ENCODE data around the gene SEC16B.

Gene SEC16B

GRCh38 chr1:177979272-177979671 lies 9.4 kb upstream of the SEC16B start:
- in situ Hi-C loops (cut with MboI; ENCODE audit: low sequenced_read_pairs) = no loop called here

- in situ Hi-C loops (cut with MboI; ENCODE audit: low sequenced_read_pairs) = no loop called here
Measured at GRCh38 chr1:177978530-177978929, 8.7 kb upstream of the SEC16B start.

GRCh38 chr1:177977141-177977540 lies 7.3 kb upstream of the SEC16B start:
- in situ Hi-C loops (cut with MboI; ENCODE audit: low sequenced_read_pairs) = no loop called here

DNA sequence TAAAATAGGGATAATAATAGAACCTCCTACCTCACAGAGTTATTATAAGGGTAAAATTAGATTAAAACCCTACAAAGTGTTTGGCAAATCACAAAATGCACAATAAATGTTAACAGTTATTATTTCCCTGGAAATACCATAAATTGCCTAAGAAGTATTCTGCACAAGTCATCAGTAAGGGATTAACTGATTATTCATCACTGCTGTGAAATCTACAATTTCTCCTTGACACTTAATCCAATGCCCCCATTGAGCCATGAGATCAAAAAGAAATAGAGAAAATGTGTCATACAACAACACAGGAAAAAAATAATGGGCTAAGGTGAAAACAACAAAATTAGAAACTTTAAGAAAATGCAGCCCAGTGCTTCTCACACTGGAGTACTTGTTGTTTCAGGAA lies 6.7 kb upstream of the SEC16B start:
- in situ Hi-C loops (cut with MboI; ENCODE audit: low sequenced_read_pairs) = no loop called here

GRCh38 chr1:177975588-177976495 lies 6.0 kb upstream of the SEC16B start:
- in situ Hi-C loops (cut with MboI; ENCODE audit: low sequenced_read_pairs) = no loop called here

DNA sequence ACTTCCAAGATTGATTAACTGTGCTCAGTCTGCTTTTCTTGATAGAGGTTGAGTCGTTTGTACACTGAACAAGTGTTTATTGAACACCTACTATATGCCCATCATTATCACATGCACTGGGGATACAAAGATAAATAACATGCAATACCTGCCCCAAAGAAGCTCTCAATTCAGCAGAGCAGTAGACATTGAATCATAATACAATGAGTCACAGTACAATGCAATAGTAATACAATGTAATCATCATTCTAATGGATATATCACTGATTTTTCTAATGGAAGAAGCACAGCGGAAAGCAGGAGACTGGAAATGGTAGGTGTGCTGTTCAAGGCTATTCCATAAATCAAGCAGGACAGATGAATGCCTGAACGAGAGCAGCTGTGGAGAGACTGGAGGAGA lies 3.7 kb upstream of the SEC16B start:
- in situ Hi-C loops (cut with MboI; ENCODE audit: low sequenced_read_pairs) = no loop called here

DNA sequence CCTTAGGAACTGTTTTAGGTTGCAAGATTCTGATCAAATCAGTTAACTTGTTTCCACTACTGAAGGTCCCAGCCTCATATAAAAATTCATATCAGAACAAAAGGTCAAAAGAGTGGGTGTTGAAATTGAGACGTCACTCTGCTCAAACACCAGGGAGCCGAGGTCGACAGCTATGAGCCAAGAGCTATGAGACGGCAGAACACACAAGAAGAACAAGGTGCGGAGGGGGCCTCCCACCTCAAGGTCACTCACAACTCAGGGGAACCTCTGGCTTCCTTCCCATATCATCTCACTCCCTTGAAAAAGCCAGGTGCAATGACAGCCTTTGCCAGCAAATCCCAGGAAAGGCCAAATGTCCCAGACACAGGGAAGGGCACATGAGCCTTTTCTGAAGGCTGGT lies 749 bp downstream of the SEC16B start:
- in situ Hi-C loops (cut with MboI; ENCODE audit: low sequenced_read_pairs) = no loop called here

DNA sequence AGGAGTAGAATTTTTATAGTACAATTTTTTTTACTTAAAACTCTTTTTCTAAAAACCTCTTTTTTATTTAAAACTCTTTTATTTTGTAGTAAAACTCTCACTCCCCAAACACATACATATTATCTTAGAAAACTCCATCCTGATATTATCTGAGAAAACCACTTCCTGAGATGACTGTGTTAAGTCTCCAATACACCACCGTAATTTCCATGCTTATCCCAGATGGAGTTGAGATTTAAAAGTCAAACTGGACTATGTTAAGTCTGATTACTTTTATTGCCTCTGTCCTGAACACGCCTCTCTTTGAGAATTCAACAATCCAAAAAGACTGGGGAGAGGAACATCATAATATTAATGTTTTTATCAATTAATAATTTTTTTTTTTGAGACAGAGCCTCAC lies 3.7 kb downstream of the SEC16B start:
- in situ Hi-C loops (cut with MboI; ENCODE audit: low sequenced_read_pairs) = no loop called here

- in situ Hi-C loops (cut with MboI; ENCODE audit: low sequenced_read_pairs) = no loop called here
Measured at GRCh38 chr1:177965293-177965692, 4.6 kb downstream of the SEC16B start.

DNA sequence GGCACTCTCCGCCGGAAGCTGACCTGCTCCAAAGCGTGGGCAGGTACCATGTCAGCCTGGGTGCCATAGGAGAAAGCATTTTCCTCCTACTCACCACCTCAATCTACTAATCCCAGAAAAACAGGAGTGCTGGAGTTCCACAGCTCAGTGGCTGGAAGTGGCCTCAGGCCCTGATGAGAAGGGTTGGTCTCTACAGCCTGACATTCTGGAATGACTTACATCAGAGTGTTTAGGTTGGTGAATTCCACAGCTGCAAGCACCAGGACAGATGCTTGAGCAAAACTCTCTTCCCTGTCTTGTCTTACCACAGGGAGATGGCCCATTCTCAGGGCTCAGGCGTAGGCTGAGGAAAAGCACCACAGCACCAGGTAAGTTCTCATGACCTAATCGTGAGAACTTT lies 5.5 kb downstream of the SEC16B start:
- in situ Hi-C loops (cut with MboI; ENCODE audit: low sequenced_read_pairs) = no loop called here

GRCh38 chr1:177960939-177961622 lies 8.8 kb downstream of the SEC16B start:
- in situ Hi-C loops (cut with MboI; ENCODE audit: low sequenced_read_pairs) = no loop called here

- in situ Hi-C loops (cut with MboI; ENCODE audit: low sequenced_read_pairs) = no loop called here
Measured at GRCh38 chr1:177959811-177960515, 9.9 kb downstream of the SEC16B start.

- in situ Hi-C loops (cut with MboI; ENCODE audit: low sequenced_read_pairs) = no loop called here
Measured at GRCh38 chr1:177958092-177958491, 11.8 kb downstream of the SEC16B start.

DNA sequence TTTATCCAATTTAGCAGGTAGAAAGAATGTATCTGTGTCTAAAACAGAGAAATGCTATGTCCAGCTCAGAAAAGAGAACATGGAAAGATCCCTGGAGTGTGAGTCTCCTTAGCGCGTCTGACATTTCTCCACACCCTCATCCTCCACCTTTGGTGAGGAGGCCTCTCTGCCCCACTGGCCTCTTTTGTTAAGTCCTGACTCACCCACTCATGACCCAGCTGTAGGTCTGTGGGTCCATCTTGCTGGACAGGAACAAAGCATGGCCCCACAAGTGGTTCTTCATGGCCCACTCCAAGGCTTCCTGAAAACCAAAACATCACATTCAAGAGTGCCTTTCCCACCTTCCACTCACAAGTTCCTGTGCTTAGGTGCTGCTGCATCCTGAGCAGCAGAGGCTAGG lies 15.8 kb downstream of the SEC16B start:
- in situ Hi-C loops (cut with MboI; ENCODE audit: low sequenced_read_pairs) = no loop called here

DNA sequence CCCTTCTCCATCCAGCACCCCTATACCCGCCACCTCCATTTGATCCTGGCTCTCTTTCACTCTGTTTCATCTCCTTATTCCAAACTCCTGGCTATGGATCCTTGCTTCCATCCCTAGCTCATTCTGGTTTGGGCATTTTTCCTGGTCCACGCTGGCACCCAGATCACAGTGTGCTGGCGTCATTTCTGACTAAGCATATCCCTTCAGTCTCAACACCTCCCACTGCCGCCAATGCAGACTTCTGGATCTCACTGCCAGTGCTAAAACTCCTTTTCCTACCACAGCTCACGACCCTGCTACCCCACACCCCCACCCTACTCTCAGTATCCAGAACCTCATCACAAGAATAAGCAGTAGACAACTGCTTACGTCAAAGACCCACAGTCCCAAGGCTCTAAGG lies 16.3 kb downstream of the SEC16B start:
- in situ Hi-C loops (cut with MboI; ENCODE audit: low sequenced_read_pairs) = no loop called here

DNA sequence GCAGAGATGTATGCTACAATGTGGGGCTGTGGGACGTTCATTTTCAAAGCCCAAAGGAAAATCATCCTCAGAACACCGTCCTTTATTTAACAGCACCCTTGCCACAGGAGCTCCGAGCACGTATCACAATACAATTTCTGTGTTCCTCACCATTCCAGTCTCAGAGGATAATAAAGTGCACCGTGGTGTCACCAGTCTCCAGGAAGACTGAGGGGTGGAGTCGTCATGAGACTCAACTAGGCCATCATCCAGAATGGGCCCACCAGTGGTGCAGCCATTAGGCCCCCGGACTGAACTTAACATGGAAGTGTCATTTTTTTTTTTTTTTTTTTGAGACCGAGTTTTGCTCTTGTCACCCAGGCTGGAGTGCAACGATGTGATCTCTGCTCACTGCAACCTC lies 17.2 kb downstream of the SEC16B start:
- in situ Hi-C loops (cut with MboI; ENCODE audit: low sequenced_read_pairs) = no loop called here

DNA sequence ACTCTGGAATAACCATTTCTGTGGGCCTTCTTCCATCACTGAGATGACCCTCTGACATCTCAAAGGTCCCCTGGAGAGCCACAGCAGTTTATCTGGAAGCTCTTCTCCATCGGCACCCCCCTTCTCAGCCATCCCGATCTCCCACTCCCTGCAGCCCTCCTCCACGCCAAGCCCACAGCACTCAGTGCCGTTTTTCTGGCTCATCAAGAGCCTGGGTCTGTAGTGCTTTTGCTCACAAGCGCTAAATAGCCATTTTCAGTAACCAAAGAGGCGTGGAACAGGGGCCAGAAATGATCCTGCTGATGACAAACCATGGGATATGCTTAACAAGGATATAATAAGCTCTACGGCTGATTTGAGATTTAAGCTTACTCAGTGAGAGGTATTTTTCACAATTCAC lies 17.6 kb downstream of the SEC16B start:
- in situ Hi-C loops (cut with MboI; ENCODE audit: low sequenced_read_pairs) = no loop called here

DNA sequence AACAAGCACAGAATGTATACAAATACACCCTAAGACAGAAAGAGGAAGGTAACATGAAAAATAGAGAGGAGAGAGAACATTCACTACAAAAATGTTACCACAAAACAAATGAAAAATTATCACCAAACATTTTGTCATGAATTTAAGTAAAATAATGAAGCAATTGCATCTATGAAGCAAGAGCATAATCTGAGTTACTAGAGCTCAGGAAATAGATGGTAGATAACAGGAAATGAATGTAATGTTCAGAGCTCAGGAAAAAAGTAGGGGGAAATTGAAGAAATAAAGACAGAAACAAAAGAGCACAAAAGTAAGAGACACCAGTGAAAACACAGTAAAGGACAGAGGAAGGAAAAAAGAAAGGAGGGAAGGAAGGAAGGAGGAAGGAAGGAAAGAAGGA lies 19.4 kb downstream of the SEC16B start:
- in situ Hi-C loops (cut with MboI; ENCODE audit: low sequenced_read_pairs) = no loop called here

DNA sequence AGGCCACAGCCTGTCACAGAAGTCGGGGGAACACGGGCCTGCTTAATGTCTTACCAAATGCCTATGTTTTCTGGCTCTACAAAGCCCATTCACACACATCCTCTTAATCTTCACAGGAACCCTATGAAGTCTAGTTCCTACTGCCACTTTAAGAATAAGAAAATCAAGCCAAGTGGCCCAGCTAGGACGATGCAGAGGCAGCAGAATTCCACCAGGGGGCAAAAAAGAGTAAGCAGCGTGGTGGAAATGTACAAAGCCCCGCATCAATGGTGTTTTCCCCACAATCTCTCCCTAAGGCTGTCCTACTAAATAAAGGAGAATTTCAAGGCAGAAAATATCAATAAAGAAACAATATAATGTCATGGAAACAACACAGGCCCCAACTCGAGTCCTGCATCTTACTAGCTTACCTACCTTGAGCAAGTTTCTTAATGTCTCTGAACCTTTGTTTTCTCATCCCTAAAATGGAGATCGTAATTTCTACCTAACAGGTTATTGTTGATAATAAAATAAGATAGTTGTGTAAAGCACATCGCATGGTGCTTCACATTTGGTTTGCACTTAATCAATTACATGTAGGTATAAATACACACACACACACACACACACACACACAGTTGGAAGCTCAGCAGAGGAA lies 21.4 kb downstream of the SEC16B start:
- in situ Hi-C loops (cut with MboI; ENCODE audit: low sequenced_read_pairs) = no loop called here

DNA sequence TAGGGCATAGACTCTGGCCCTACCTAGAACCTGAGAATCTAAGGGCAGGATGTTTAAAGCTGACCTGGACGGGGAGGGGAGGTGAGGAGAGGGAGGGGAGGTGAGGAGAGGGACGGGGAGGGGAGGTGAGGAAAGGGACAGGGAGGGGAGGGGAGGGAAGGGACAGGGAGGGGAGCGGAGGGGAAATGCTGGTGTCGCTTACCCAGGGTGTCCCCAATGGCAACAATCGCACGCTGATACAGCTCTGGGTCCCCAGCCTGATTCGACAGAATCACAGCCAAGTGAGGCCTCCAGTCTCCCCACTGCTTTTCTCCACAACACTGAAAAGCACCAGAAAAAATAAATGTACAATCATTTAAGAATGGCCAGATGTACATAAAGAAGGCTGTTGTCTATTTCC lies 22.2 kb downstream of the SEC16B start:
- in situ Hi-C loops (cut with MboI; ENCODE audit: low sequenced_read_pairs) = no loop called here

DNA sequence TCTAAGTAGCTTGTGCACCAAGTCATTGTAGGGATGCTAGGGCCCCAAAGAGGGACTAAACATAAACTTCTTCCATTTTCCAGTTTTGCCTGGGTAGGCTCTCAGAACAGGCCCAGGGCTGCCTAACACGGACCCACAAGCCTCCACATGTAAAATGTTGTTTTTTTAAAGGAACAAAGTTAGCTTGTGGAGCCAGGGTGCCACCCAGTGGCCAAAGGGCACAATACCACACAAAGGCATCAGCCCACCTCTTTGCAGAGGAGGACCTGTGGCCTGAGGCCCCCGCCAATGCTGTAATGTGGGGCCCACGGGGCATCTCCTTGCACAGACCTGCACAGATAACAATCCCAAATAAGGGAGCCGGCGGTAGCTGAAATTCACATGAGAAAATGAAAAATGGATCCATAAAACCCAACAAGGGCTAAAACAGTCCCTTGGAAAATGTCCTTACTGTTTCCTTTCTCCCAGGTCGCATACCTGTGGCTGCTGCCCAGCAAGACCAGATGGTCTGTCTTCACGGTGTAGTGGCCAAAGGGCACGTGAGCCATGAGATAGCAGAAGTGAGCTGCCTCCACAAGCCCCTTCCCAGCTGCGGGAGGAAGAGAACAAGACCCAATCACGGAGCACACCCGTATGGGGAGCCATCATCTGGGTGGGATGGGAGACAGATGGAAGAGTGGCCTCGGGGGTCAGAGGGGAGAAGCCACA lies 23.8 kb downstream of the SEC16B start:
- in situ Hi-C loops (cut with MboI; ENCODE audit: low sequenced_read_pairs) = no loop called here
